ENCODE measurements around the gene TEX48. TPM values are rescaled to one million over a fixed set of nuclear protein-coding genes. Genes with fewer than 3 reads are reported as not detected.

TEX48 gene
- total RNA-seq, 1 experiment from 2014 or later = not detected

DNA sequence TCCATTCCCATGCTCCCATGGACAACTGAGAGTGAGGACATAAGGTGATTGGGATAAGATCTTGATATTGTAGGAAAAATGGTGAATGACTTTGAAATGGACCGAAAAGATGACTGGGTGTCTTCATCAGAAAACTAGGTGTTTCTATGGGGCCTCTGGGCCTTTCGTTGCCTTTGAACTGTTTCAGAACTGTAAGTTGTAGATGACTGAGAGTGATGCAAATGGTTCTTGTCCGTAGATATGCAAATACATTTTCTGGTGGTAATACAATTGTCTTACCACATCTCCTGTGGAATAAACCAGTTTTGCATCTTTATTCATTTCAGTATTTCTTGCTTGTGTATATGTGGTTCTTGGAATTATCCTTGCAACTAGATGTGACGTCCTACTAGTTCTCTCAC lies 16.0 kb upstream of the TEX48 start:
- Histone ChIP-seq H2AFZ (ENCODE audit: low read length) (no peak overlapping the region), H3K9ac (ENCODE audit: low read length) (no peak overlapping the region), H3K27me3 (ENCODE audit: low read length) (no peaks in the 10 kb centered on the region), H4K20me1 (ENCODE audit: insufficient read depth, low read depth, low read length) (no peaks in the 10 kb centered on the region), H3K9me2 (replicated peaks; ENCODE audit: insufficient read depth, low read length) (no peaks in the 10 kb centered on the region), H3K27ac (ENCODE audit: low read length) (no peak overlapping the region), H3K9me3 (ENCODE audit: low read length) (no peaks in the 10 kb centered on the region), H3K4me1 (ENCODE audit: low read length) (no peaks in the 10 kb centered on the region), H3K4me2 (ENCODE audit: low read depth, low read length, poor library complexity, severe bottlenecking) (no peak overlapping the region), H3K4me3 (ENCODE audit: low read length) (no peak overlapping the region), H3K79me2 (ENCODE audit: low read length) (no peaks in the 10 kb centered on the region), H3K36me3 (ENCODE audit: insufficient read depth, low read length) (no peaks in the 10 kb centered on the region)
- no peak for DNase-seq

DNA sequence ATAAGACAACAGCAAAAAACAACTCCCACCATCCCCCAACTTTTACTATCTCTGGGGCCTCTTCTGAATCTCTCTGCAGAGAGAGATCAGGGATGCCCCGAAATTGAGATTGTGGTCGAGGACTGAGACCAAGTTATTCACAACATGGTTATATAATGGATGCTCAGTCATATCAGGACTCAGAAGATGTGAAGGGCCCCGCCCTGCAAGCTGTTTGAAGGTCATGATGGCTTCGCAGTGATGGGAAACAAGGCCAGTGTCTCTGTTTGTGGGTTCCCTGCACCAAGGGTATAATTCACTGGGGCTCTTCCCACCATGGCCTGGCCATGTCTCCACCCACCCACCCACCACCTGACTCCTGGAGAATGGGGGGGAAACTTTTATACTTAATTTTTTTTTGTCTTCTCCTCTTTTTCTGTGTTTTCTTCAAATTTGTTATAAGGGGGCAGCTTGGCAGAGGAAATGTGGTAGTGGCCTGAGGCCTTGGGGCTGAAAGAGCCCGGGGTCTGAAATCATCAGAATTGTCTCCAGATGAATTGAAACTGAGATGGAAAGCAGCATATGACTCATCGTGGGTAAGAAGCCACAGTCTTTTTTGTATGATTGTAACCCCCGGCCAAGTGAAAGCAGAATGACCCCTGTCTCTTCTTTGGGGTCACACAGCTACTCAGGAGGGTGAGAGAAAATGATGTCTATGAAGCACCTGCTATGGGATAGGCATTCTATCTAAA lies 15.0 kb upstream of the TEX48 start:
- no peak overlapping the region for H3K4me3 ChIP-seq (ENCODE audit: low read length)
- no peak overlapping the region for H3K4me2 ChIP-seq (ENCODE audit: low read depth, low read length, poor library complexity, severe bottlenecking)
- no peaks in the 10 kb centered on the region for H3K9me2 ChIP-seq (replicated peaks; ENCODE audit: insufficient read depth, low read length)
- H3K79me2 ChIP-seq (ENCODE audit: low read length) = no peaks in the 10 kb centered on the region
- no peaks in the 10 kb centered on the region for H3K9me3 ChIP-seq (ENCODE audit: low read length)
- no peaks in the 10 kb centered on the region for H3K4me1 ChIP-seq (ENCODE audit: low read length)
- H3K9ac ChIP-seq (ENCODE audit: low read length) = no peak overlapping the region
- H4K20me1 ChIP-seq (ENCODE audit: insufficient read depth, low read depth, low read length) = no peaks in the 10 kb centered on the region
- DNase-seq = no peak
- H3K27ac ChIP-seq (ENCODE audit: low read length) = no peak overlapping the region
- H3K27me3 ChIP-seq (ENCODE audit: low read length) = no peaks in the 10 kb centered on the region
- H3K36me3 ChIP-seq (ENCODE audit: insufficient read depth, low read length) = no peaks in the 10 kb centered on the region
- H2AFZ ChIP-seq (ENCODE audit: low read length) = no peak overlapping the region

- H3K36me3 ChIP-seq (ENCODE audit: insufficient read depth, low read length) = no peaks in the 10 kb centered on the region
Observed at GRCh38 chr9:114695948-114696347, 14.0 kb upstream of the TEX48 start.

DNA sequence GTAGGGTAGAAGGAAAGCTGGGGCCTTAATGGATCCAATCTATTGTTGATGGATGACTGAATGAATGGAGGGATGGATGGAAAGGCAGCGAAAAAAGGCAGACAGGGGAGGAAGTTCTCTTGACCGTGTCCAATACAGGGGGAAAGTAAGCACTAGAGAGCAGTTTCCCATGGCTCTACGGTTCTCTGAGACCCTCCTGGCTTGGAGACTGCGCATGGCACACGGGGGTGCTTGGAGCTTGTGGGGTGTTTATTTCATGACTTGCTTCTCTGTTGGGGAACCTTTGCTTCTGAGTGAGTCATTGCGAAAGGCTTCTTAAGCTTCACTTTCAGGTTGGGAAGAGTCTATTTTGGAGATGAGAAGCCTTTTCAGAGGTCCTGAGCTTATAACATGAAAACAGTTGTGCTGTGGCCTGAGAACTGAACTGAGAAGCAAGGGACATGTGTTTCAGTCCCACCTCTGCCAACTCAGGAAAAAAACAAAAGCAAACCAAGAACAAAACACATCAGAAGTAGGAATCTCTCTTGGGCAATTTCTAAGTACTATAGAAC lies 12.8 kb upstream of the TEX48 start:
- H3K4me1 ChIP-seq (ENCODE audit: low read length) = no peaks in the 10 kb centered on the region
- H3K36me3 ChIP-seq (ENCODE audit: insufficient read depth, low read length) = no peaks in the 10 kb centered on the region
- no peaks in the 10 kb centered on the region for H3K27me3 ChIP-seq (ENCODE audit: low read length)
- no peak for DNase-seq
- no peak overlapping the region for H3K27ac ChIP-seq (ENCODE audit: low read length)
- H3K4me3 ChIP-seq (ENCODE audit: low read length) = no peak overlapping the region
- no peak overlapping the region for H3K4me2 ChIP-seq (ENCODE audit: low read depth, low read length, poor library complexity, severe bottlenecking)
- no peaks in the 10 kb centered on the region for H4K20me1 ChIP-seq (ENCODE audit: insufficient read depth, low read depth, low read length)
- no peaks in the 10 kb centered on the region for H3K9me3 ChIP-seq (ENCODE audit: low read length)
- no peak overlapping the region for H3K9ac ChIP-seq (ENCODE audit: low read length)
- no peaks in the 10 kb centered on the region for H3K9me2 ChIP-seq (replicated peaks; ENCODE audit: insufficient read depth, low read length)
- no peaks in the 10 kb centered on the region for H3K79me2 ChIP-seq (ENCODE audit: low read length)
- H2AFZ ChIP-seq (ENCODE audit: low read length) = no peak overlapping the region

More at GRCh38 chr9:114695948-114696347, 14.0 kb upstream of the TEX48 start:
- no peak for DNase-seq
- H4K20me1 ChIP-seq (ENCODE audit: insufficient read depth, low read depth, low read length) = no peaks in the 10 kb centered on the region
- no peaks in the 10 kb centered on the region for H3K27me3 ChIP-seq (ENCODE audit: low read length)
- no peaks in the 10 kb centered on the region for H3K9me3 ChIP-seq (ENCODE audit: low read length)
- no peak overlapping the region for H3K4me2 ChIP-seq (ENCODE audit: low read depth, low read length, poor library complexity, severe bottlenecking)
- H3K4me1 ChIP-seq (ENCODE audit: low read length) = no peaks in the 10 kb centered on the region
- H3K9ac ChIP-seq (ENCODE audit: low read length) = no peak overlapping the region
- H3K79me2 ChIP-seq (ENCODE audit: low read length) = no peaks in the 10 kb centered on the region
- H3K27ac ChIP-seq (ENCODE audit: low read length) = no peak overlapping the region
- no peak overlapping the region for H3K4me3 ChIP-seq (ENCODE audit: low read length)
- H3K9me2 ChIP-seq (replicated peaks; ENCODE audit: insufficient read depth, low read length) = no peaks in the 10 kb centered on the region
- no peak overlapping the region for H2AFZ ChIP-seq (ENCODE audit: low read length)

DNA sequence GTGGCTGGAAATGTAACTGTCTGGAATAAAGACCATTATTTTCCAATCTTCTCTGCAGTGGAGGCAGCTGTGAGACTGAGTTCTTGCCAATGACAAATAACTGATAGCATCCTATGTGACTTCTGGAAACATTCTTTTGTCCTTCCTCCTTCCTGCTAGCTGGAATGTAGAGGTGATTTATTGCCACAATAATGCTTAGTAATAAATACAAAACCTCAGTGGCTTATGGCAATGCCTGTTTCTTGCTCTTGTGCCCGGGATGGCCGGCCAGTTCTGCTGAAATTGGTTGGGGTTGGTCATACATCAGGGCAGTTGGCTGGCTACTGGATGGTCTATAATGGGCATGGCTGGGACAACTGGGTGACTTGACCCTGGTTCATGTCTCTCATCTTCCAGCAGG lies 12.2 kb upstream of the TEX48 start:
- H3K4me2 ChIP-seq (ENCODE audit: low read depth, low read length, poor library complexity, severe bottlenecking) = no peak overlapping the region
- H3K9ac ChIP-seq (ENCODE audit: low read length) = no peak overlapping the region
- H3K4me1 ChIP-seq (ENCODE audit: low read length) = no peaks in the 10 kb centered on the region
- no peak overlapping the region for H3K4me3 ChIP-seq (ENCODE audit: low read length)
- H3K79me2 ChIP-seq (ENCODE audit: low read length) = no peaks in the 10 kb centered on the region
- no peak overlapping the region for H2AFZ ChIP-seq (ENCODE audit: low read length)
- no peaks in the 10 kb centered on the region for H3K9me3 ChIP-seq (ENCODE audit: low read length)
- H3K36me3 ChIP-seq (ENCODE audit: insufficient read depth, low read length) = no peaks in the 10 kb centered on the region
- H4K20me1 ChIP-seq (ENCODE audit: insufficient read depth, low read depth, low read length) = no peaks in the 10 kb centered on the region
- no peaks in the 10 kb centered on the region for H3K27me3 ChIP-seq (ENCODE audit: low read length)
- no peak overlapping the region for H3K27ac ChIP-seq (ENCODE audit: low read length)
- DNase-seq = no peak
- no peaks in the 10 kb centered on the region for H3K9me2 ChIP-seq (replicated peaks; ENCODE audit: insufficient read depth, low read length)

DNA sequence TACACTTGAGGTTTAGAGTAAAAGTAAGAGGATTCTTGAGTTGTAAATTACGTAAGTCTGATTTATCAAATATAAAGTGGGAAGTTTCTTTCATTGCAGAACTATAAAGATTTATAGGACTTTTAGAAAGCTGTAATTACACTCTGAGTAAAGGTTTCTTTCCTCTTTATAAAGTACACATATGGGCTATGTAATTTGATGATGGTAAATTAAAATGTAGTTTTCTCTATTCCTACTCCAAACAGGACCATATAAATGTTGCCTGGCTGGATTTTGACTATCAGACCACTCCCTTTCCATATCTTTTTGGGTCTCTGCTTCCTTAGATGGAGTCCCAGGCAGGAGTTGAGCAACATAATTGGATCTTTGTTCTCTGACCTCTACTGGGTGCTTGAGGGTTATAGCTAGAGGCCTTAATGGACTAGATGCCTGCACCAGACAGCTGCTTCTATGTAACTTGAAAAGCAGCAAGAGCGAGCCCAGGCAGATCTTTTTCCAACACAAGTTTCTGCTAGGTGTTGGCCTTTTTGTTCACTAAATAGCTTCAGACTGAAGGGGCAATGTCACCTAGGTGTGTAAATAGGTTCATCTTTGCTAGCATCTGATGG lies 11.4 kb upstream of the TEX48 start:
- H3K9ac ChIP-seq (ENCODE audit: low read length) = no peak overlapping the region
- no peak overlapping the region for H2AFZ ChIP-seq (ENCODE audit: low read length)
- no peaks in the 10 kb centered on the region for H3K9me3 ChIP-seq (ENCODE audit: low read length)
- H3K79me2 ChIP-seq (ENCODE audit: low read length) = no peaks in the 10 kb centered on the region
- no peak for DNase-seq
- H3K27me3 ChIP-seq (ENCODE audit: low read length) = no peaks in the 10 kb centered on the region
- H3K36me3 ChIP-seq (ENCODE audit: insufficient read depth, low read length) = no peaks in the 10 kb centered on the region
- no peaks in the 10 kb centered on the region for H3K4me1 ChIP-seq (ENCODE audit: low read length)
- H3K9me2 ChIP-seq (replicated peaks; ENCODE audit: insufficient read depth, low read length) = no peaks in the 10 kb centered on the region
- no peak overlapping the region for H3K27ac ChIP-seq (ENCODE audit: low read length)
- H3K4me2 ChIP-seq (ENCODE audit: low read depth, low read length, poor library complexity, severe bottlenecking) = no peak overlapping the region
- H3K4me3 ChIP-seq (ENCODE audit: low read length) = no peak overlapping the region
- H4K20me1 ChIP-seq (ENCODE audit: insufficient read depth, low read depth, low read length) = no peaks in the 10 kb centered on the region

- no peak for DNase-seq
- no peak overlapping the region for H3K9ac ChIP-seq (ENCODE audit: low read length)
- H3K27me3 ChIP-seq (ENCODE audit: low read length) = no peaks in the 10 kb centered on the region
- H3K79me2 ChIP-seq (ENCODE audit: low read length) = no peaks in the 10 kb centered on the region
- no peaks in the 10 kb centered on the region for H3K9me2 ChIP-seq (replicated peaks; ENCODE audit: insufficient read depth, low read length)
- no peak overlapping the region for H3K4me3 ChIP-seq (ENCODE audit: low read length)
- H2AFZ ChIP-seq (ENCODE audit: low read length) = no peak overlapping the region
- no peak overlapping the region for H3K27ac ChIP-seq (ENCODE audit: low read length)
- H3K9me3 ChIP-seq (ENCODE audit: low read length) = no peaks in the 10 kb centered on the region
- no peak overlapping the region for H3K4me2 ChIP-seq (ENCODE audit: low read depth, low read length, poor library complexity, severe bottlenecking)
- no peaks in the 10 kb centered on the region for H3K4me1 ChIP-seq (ENCODE audit: low read length)
- H4K20me1 ChIP-seq (ENCODE audit: insufficient read depth, low read depth, low read length) = no peaks in the 10 kb centered on the region
- H3K36me3 ChIP-seq (ENCODE audit: insufficient read depth, low read length) = no peaks in the 10 kb centered on the region
Observed at GRCh38 chr9:114691956-114692295, 9.9 kb upstream of the TEX48 start.

GRCh38 chr9:114691046-114691955 lies 9.3 kb upstream of the TEX48 start:
- Histone ChIP-seq H3K27ac (ENCODE audit: low read length) (no peak overlapping the region), H3K9ac (ENCODE audit: low read length) (no peak overlapping the region), H3K4me1 (ENCODE audit: low read length) (no peaks in the 10 kb centered on the region), H3K79me2 (ENCODE audit: low read length) (no peaks in the 10 kb centered on the region), H3K36me3 (ENCODE audit: insufficient read depth, low read length) (no peaks in the 10 kb centered on the region), H3K27me3 (ENCODE audit: low read length) (no peaks in the 10 kb centered on the region), H3K9me3 (ENCODE audit: low read length) (no peaks in the 10 kb centered on the region), H3K9me2 (replicated peaks; ENCODE audit: insufficient read depth, low read length) (no peaks in the 10 kb centered on the region), H2AFZ (ENCODE audit: low read length) (no peak overlapping the region), H4K20me1 (ENCODE audit: insufficient read depth, low read depth, low read length) (no peaks in the 10 kb centered on the region), H3K4me2 (ENCODE audit: low read depth, low read length, poor library complexity, severe bottlenecking) (no peak overlapping the region), H3K4me3 (ENCODE audit: low read length) (no peak overlapping the region)
- DNase-seq = no peak
